Activated T-cell treated with anti-CD3 and anti-CD28 coated beads for 48 hours (primary cell): ENCODE results near the gene NTN1.
"Not testable (repeated sequence)": the region's sequence is repeated elsewhere in the genome, so short reads cannot be mapped to it uniquely, and the experiment has no call there.

Experiments
- DNase-seq: peaks from one replicate; pipeline ENCODE4 v3.0.0-alpha.2; 2020; ENCODE audit warnings: low read depth

NTN1 gene

DNA sequence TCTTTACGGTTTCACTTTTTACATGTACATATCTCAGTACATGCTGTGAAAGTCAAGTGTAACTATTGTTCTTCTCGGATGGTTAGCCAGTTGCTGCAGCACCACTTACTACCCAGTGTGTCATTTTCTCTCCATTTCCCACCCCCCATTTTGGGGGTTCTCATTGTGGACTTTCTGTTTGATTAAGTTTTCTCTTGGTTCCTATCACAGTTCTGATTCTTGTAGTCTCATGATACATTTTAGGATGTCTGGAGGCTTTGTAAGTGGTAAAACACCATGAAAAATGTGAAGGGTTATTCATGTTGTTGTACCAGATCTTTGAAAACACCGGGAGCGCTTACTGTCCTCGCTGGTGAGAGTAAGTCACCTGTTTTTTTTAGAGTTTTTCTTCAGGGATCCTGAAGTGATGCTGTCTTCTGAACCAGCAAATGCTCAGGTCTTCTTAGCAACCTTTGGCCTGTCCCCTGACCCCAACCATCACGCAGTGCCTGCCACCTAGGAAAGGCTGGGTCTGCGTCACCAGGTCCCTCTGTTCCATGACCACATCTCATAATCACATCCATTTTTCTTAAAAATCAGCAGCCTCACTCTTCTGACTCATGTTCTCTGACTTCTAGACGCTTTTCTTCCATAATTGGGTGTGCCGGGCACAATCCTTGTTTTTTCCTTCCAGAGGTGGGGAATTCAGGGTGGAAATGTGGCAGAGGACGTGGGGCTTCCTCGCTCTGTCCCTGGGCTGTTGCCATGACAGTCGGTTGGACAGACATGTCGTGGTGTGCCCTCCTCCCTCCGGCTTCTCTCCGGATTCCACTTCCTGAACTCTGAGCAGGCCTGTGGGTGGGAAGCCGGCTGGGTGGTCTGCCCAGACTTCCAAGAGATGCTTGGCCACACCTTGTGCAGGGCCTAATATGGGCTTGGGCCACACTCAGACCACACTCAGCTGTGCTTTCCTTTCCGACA, 102.6 kb downstream of the NTN1 start:
- no peak for DNase-seq

DNA sequence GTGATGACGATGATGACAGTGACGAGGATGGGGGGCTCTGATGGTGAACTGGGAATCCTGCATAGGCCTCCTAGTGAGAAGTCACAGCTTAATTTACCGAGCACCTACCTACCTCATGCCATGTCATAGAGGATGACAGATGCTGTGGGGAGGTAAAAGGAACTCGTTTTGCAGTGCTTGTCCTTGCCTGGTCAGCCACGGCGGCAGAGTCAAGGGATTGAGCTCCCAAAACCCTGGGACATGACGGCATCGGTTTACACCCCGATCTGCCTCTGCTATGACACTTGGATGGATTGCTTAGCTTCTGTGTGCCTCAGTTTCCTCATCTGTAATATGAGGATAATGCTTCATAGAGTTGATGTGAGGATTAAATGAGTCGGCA, 103.2 kb downstream of the NTN1 start:
- no peak for DNase-seq

- DNase-seq = no peak
These were observed 104.4 kb downstream of the NTN1 start for GRCh38 chr17:9125722-9126121.

DNA sequence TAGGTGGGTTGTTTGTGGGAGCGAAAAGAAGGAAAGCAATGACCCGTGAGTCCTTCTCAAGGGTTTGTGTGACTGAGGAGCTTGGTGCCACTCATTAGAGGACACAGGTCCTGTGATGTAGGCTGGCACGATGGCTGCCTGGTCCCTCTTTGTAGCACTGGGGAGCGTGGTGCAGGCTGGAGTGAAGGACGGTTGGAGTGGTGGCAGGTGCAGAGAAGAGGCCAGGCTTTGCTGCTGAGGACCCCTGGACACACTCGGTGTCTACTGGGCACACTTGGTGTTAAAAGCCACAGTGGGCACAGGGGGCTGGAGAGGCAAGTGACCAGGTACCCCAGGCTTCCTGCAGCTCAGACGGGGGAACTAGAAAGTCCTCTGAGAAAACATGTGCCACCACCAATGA, 106.0 kb downstream of the NTN1 start:
- no peak for DNase-seq

- no peak for DNase-seq
These were observed 110.1 kb downstream of the NTN1 start for GRCh38 chr17:9131371-9131770.

DNA sequence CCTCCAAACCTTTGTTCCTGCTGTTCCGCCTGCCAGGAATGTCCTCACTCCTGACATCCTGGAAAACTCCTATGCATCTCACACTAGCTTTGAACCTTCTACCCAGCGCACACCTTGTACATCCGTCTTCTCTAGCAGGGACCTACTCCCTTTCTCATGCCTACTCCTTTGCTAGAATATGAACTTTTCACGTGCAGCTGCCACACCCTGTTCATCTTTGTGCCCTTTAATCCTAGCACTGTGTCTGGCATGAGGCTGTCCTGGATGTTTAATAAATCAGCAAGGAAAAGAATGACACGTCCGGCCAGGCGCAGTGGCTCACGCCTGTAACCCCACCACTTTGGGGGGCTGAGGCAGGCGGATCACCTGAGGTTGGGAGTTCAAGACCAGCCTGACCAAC, 111.0 kb downstream of the NTN1 start:
- no peak for DNase-seq

DNA sequence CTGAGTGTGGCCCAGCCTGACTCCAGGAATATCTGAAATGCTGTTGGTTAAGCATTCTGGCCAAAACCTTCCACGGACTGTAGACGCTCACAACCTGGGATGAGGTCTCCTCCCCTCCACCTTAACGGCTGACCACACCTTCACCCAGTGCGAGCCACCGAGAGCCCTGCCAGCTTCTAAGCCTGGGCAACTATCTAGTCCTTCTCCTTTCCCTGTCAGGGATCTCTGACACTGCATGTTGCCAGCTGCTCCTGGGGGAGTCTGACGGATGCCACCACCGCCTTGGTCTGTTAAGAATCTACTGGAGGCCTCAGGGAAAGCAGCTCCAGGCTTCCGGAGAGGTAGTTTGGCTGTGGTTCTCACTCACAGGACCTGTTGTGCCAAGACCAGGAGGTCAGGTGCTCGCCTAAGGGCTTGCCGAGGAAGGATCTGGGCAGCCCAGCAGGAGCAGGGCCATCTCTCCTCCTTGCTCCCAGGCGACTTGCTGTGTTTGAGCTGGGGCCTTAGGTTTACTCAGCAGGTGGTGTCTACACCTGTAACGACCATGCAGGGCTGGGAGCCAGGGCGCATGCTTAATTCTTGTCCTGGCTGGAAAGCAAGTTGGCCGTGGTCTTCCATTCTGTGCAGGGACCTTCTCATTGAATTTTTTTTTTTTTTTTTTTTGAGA, 111.8 kb downstream of the NTN1 start:
- DNase-seq = no peak

GRCh38 chr17:9138161-9138717, 116.9 kb downstream of the NTN1 start:
- no peak for DNase-seq

- DNase-seq = no peak
These were observed 118.4 kb downstream of the NTN1 start for GRCh38 chr17:9139695-9140094.

DNA sequence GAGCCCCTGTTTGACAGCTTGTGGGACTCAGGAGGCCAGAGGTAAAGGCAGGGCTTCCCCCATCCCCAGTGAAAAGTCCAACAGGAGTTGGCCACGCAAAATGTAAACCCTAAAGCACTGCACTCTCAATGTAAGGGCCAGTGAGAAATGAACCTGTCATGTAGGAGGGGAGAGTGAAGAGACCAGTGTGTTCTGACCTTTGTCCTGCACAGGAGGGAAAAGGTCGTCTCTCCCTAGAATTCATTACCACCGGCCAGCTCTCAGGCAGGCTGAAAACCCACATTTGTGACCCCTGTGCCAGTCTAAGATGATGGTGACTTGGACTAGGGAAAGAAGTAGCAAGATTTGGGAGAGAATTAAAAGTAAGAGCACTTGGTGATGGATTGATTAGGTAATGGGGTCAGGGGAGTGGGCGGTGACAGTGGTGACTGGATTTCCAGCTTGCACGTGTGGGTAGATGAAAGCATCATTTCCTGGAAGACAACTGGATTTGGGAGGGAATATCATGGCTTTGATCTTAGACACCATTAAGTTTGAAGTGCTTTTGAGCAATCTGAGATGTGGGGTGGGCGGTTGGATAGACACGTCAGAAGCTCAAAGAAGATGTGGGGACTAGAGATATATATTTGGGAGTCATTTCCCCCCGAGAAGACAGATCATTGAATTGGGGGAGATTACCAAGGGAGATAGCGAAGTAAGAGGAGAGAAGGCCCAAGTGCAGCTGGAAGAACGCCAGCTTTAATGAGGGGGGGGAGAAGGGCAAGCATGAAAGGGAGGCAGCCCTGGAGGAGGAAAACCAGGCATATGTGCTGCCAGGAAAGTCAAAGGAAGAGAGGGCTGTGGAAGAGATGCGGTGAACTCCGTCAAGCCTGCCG, 119.5 kb downstream of the NTN1 start:
- DNase-seq = no peak

- DNase-seq = no peak
These were observed 120.1 kb downstream of the NTN1 start for GRCh38 chr17:9141425-9141753.

DNA sequence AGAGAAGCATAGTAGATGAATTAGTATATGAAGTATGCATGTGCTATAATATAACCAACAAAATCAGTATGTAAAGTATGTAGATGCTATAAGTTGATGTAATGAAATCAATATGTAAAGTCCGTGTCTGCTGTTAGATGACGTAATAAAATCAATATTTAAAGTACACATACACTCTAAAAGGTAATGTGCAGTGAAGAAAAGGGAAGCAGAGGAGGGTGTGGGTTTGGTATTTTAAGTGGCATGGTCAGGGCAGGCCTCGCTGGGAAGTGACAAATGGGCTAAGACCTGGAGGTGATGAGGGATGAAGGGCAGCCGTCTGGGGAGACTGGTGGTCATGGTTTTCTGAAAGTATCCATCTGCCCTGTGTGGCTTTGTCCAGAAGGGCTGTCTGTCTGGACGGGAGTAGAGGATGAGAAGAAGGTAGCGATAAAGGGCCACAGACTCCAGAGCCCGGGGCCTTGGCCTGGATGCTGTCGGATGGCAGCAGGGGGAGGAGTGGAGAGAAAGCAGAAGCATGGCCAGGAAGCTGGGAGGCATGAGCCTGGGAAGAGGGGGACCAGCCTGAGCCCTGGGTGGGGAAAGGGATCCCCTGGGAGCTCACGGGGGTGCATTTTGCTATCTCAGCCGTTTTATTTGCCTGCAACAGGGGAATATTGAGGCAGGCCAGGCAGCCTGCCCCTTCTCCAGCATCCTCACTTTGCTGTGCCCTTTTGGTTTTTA, 121.6 kb downstream of the NTN1 start:
- no peak for DNase-seq

- no peak for DNase-seq
These were observed 123.4 kb downstream of the NTN1 start for GRCh38 chr17:9144502-9145249.

DNA sequence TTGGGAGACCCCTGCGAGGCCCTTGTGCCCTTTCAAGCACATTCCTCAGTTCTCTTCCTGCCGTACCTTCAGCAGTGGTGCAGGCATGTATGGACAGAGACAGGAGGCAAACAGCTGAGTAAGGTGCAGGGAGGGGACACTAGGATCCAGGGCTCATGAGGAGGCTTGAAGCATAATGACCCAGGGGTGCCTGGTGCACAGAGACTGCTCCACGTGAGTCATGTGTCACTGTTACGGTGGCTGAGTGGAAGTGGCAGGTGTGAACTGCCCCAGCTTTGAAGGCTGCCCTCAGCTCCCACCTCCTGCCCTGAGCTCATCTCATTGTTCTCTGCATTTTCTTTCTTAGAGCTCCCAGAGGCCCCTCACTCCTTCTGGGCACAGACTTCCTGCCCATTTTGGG, 124.8 kb downstream of the NTN1 start:
- no peak for DNase-seq

DNA sequence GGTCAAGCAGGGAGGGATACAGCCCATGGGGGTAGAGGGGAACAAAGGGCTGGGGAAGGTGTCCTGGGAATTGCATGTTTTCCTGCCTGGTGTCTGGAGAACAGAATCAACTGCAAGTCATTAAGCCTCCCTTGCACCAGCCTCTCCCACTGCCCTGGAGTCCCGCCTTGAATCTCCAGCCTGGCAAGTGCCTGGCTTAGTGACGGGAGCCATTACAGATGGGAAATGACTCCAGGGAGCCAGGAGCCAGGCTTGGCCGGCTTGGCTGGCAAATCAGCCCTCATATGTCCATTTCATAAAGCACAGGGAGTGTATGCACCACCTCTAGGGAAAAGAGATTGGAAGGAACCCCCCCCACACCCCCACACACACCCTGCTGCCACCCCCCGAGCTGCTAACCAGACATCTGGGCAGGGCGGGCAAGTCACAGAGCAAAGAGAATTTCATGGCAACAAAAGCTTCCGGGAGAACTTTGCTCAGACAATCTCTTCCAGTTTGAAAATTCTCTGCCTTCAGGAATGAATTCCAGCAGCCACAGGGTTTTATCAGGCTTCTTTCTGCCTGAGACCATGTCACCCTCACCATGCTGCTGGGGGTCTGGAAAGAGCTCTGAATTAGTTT, 127.7 kb downstream of the NTN1 start:
- no peak for DNase-seq

GRCh38 chr17:9150446-9151090, 129.3 kb downstream of the NTN1 start:
- no peak for DNase-seq

- DNase-seq = no peak
These were observed 129.8 kb downstream of the NTN1 start for GRCh38 chr17:9151091-9151490.

DNA sequence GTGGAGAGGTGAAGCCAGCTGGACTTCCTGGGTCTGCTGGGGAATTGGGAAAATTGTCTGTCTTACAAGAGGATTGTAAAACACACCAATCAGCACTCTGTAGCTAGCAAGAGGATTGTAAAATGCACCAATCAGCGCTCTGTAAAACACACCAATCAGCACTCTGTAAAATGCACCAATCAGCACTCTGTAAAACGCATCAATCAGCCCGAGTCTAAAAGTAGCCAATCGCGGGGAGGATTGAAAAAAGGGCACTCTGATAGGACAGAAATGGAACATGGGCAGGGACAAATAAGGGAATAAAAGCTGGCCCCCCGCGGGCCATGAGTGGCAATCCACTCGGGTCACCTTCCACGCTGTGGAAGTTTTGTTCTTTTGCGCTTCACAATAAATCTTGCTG, 130.4 kb downstream of the NTN1 start:
- DNase-seq = not testable (repeated sequence)

DNA sequence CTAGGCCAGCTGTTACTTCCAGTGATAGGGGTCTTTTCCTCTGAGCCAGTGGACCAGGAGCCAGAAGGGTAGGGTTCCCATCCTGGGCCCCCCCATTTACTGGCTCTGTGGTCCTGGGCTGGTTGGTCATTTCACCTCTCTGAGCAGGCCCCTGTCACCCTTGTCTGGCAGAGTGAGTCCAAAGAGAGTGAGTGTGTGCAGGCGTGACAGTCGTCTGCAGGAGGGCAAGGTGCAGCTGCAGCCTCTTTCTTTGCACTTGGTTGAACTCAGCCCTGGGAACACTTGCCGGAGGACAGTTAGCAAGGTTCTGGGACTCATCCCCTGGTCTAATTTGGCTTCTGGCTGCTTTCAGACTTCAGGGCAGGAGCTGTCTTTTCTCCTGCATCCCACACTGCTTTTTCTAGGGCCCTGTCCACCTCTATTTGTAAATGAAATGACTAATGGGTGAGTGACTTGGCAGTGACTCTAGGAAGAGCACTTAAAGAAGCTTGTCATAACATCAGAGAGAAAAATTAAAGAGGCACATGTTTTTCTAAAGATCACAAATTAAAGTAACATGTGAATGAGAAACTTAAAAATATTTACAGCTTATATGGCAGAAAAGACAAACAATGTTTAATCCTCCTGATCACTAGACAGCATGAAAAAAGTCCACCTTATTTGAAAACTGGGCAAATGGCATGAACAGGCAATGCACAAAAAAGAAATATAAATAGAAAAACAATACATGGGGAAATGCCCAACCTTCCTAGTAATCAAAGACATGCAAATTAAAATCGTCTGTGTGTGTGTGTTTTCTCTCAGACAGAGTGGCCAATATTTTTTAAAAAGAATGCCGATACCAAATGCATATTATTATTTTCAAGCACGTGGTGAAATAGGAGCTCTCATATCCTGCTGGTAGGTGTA, 137.5 kb downstream of the NTN1 start:
- DNase-seq = no peak
